ENCODE measurements around the gene MYBPC1.

GRCh38 chr12:101594700-101595099 lies at the start of gene MYBPC1:
- TF ChIP-seq, protein P1, sequence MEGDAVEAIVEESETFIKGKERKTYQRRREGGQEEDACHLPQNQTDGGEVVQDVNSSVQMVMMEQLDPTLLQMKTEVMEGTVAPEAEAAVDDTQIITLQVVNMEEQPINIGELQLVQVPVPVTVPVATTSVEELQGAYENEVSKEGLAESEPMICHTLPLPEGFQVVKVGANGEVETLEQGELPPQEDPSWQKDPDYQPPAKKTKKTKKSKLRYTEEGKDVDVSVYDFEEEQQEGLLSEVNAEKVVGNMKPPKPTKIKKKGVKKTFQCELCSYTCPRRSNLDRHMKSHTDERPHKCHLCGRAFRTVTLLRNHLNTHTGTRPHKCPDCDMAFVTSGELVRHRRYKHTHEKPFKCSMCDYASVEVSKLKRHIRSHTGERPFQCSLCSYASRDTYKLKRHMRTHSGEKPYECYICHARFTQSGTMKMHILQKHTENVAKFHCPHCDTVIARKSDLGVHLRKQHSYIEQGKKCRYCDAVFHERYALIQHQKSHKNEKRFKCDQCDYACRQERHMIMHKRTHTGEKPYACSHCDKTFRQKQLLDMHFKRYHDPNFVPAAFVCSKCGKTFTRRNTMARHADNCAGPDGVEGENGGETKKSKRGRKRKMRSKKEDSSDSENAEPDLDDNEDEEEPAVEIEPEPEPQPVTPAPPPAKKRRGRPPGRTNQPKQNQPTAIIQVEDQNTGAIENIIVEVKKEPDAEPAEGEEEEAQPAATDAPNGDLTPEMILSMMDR (IDR thresholded peaks at IDR 0.05), result no peak
- TF ChIP-seq POLR2AphosphoS5 (IDR thresholded peaks at IDR 0.05), result no peak

Measured in prostate gland (tissue), 2 donors.